IMR-90 (cell line): Measurements from ENCODE around the gene FRMD3. TPM values are rescaled to one million over a fixed set of nuclear protein-coding genes. Genes with fewer than 3 reads are reported as not detected.

Source experiments
- ATAC-seq: fragments of 200-7000 bp; cut with Tn5 transposase; 2 replicates; pipeline ENCODE4 v1.9.1; 2020; ENCODE audit warnings: low read depth, mild to moderate bottlenecking, moderate library complexity
- BruUV-seq: library from RNA; stranded (reverse); fragments of 400-500 nt; replicated peaks from 2 replicates; lab custom pipeline; 2021; lab: Mats Ljungman, UMichigan
- CTCF ChIA-PET: fragments of 300-600 bp; formaldehyde crosslinking; extraction: SDS; loops from one replicate; lab custom pipeline; 2021; ENCODE audit warnings: antibody characterized with exemption; lab: Yijun Ruan, JAX
- POLR2A ChIA-PET: fragments of 300-600 bp; sonication (Branson Sonifier 250); formaldehyde crosslinking; loops from one replicate; lab custom pipeline; 2022; ENCODE audit warnings: antibody characterized with exemption; ENCODE audit not compliant: unreplicated experiment; lab: Charles Lee
- DNase-seq: peaks from one replicate; pipeline ENCODE4 v3.0.0; 2013
- H2AFZ ChIP-seq: replicated peaks from 2 replicates; pipeline ENCODE3; 2013; ENCODE audit warnings: low read length, mild to moderate bottlenecking; ENCODE audit not compliant: poor library complexity
- H2AK5ac ChIP-seq: 2 replicates; pipeline ENCODE4 v1.6.1; 2013; ENCODE audit warnings: low read depth, low read length, inconsistent platforms
- H2AK9ac ChIP-seq: replicated peaks from 2 replicates; pipeline ENCODE3; 2013; ENCODE audit warnings: mild to moderate bottlenecking, low read depth, low read length, moderate library complexity; ENCODE audit not compliant: poor library complexity
- H2BK120ac ChIP-seq: 2 replicates; pipeline ENCODE4 v1.6.1; 2013; ENCODE audit warnings: low read depth, low read length, inconsistent platforms
- H2BK15ac ChIP-seq: 3 replicates; pipeline ENCODE4 v1.6.1; 2013; ENCODE audit warnings: low read depth, low read length, inconsistent platforms
- H2BK20ac ChIP-seq: 2 replicates; pipeline ENCODE4 v1.6.1; 2013; ENCODE audit warnings: low read depth, mild to moderate bottlenecking, inconsistent platforms, low read length, moderate library complexity
- H2BK5ac ChIP-seq: 2 replicates; pipeline ENCODE4 v1.6.1; 2013; ENCODE audit warnings: mild to moderate bottlenecking, low read depth, low read length, inconsistent platforms; ENCODE audit not compliant: poor library complexity, severe bottlenecking
- H3K14ac ChIP-seq: replicated peaks from 2 replicates; pipeline ENCODE4 v1.6.1; 2013; ENCODE audit warnings: low read depth, low read length, inconsistent platforms
- H3K18ac ChIP-seq: 2 replicates; pipeline ENCODE4 v1.6.1; 2013; ENCODE audit warnings: low read depth, low read length, control low read depth
- H3K23ac ChIP-seq: 2 replicates; pipeline ENCODE4 v1.6.1; 2013; ENCODE audit warnings: low read depth, low read length, inconsistent platforms
- H3K27ac ChIP-seq: 2 replicates; pipeline ENCODE4 v1.5.1; 2013; ENCODE audit warnings: mild to moderate bottlenecking, control low read depth, low read length; ENCODE audit not compliant: insufficient read depth
- H3K27me3 ChIP-seq: 2 replicates; pipeline ENCODE4 v1.6.1; 2013; ENCODE audit warnings: low read length; ENCODE audit not compliant: control insufficient read depth, insufficient read depth
- H3K36me3 ChIP-seq: 2 replicates; pipeline ENCODE4 v1.6.1; 2013; ENCODE audit warnings: low read length, mixed read lengths; ENCODE audit not compliant: control insufficient read depth, insufficient read depth
- H3K4ac ChIP-seq: 2 replicates; pipeline ENCODE4 v1.6.1; 2013; ENCODE audit warnings: low read depth, low read length, inconsistent platforms
- H3K4me1 ChIP-seq: 2 replicates; pipeline ENCODE4 v1.6.1; 2013; ENCODE audit warnings: low read length, mixed read lengths; ENCODE audit not compliant: control insufficient read depth, insufficient read depth
- H3K4me2 ChIP-seq: 2 replicates; pipeline ENCODE4 v1.6.1; 2013; ENCODE audit warnings: low read depth, mild to moderate bottlenecking, control low read depth, low read length, moderate library complexity
- H3K4me3 ChIP-seq: 2 replicates; pipeline ENCODE4 v1.5.1; 2013; ENCODE audit warnings: low read depth, mild to moderate bottlenecking, control low read depth, low read length, moderate library complexity; ENCODE audit not compliant: insufficient read depth
- H3K56ac ChIP-seq: 2 replicates; pipeline ENCODE4 v1.6.1; 2013; ENCODE audit warnings: low read length, inconsistent platforms; ENCODE audit not compliant: insufficient read depth; ENCODE audit errors: extremely low read depth
- H3K79me1 ChIP-seq, 2 experiments: 2 replicates each; pipeline ENCODE4 v1.6.1; 2013; ENCODE audit warnings: low read length in 2 of 2, inconsistent platforms in 1 of 2, low read depth in 1 of 2
- H3K9ac ChIP-seq: 2 replicates; pipeline ENCODE4 v1.6.1; 2013; ENCODE audit warnings: low read depth, low read length, control low read depth
- H3K9me1 ChIP-seq: 2 replicates; pipeline ENCODE4 v1.6.1; 2013; ENCODE audit warnings: low read length, inconsistent platforms; ENCODE audit not compliant: insufficient read depth
- H3K9me3 ChIP-seq: 2 replicates; pipeline ENCODE4 v1.6.1; 2013; ENCODE audit warnings: low read length; ENCODE audit not compliant: control insufficient read depth, insufficient read depth
- H4K20me1 ChIP-seq: 2 replicates; pipeline ENCODE4 v1.6.1; 2013; ENCODE audit warnings: low read length, inconsistent platforms; ENCODE audit not compliant: insufficient read depth
- H4K5ac ChIP-seq: 2 replicates; pipeline ENCODE4 v1.6.1; 2013; ENCODE audit warnings: mild to moderate bottlenecking, low read depth, low read length, control low read depth
- H4K8ac ChIP-seq, 2 experiments: 2 replicates each; pipeline ENCODE4 v1.6.1; 2013; ENCODE audit warnings: low read depth in 2 of 2, low read length in 2 of 2, control low read depth in 1 of 2, inconsistent platforms in 1 of 2
- H4K91ac ChIP-seq: 2 replicates; pipeline ENCODE4 v1.6.1; 2013; ENCODE audit warnings: low read depth, low read length, inconsistent platforms; ENCODE audit not compliant: insufficient read depth
- BHLHE40 ChIP-seq: fragments of 150-350 bp; IDR thresholded peaks from 2 replicates; pipeline ENCODE4 v1.6.1; 2016; ENCODE audit warnings: mild to moderate bottlenecking, low read depth, low read length
- CEBPB ChIP-seq: IDR thresholded peaks from 2 replicates; pipeline ENCODE4 v1.6.1; 2012; ENCODE audit warnings: low read depth, low read length, improper control_type of control experiment
- CHD1 ChIP-seq: IDR thresholded peaks from 2 replicates; pipeline ENCODE4 v1.6.1; 2012; ENCODE audit warnings: low read depth, low read length, improper control_type of control experiment
- FOS ChIP-seq: fragments of 150-350 bp; IDR thresholded peaks from 2 replicates; pipeline ENCODE4 v1.6.1; 2016; ENCODE audit warnings: low read depth, low read length
- MAZ ChIP-seq: IDR thresholded peaks from 2 replicates; pipeline ENCODE4 v1.6.1; 2012; ENCODE audit warnings: low read depth, mild to moderate bottlenecking, low read length, improper control_type of control experiment, moderate library complexity, borderline replicate concordance
- MXI1 ChIP-seq: IDR thresholded peaks from 2 replicates; pipeline ENCODE4 v1.6.1; 2012; ENCODE audit warnings: low read depth, mild to moderate bottlenecking, low read length, moderate library complexity, borderline replicate concordance
- NFE2L2 ChIP-seq: fragments of 150-350 bp; IDR thresholded peaks from 2 replicates; pipeline ENCODE4 v1.6.1; 2016; ENCODE audit warnings: low read depth, mild to moderate bottlenecking, low read length
- RAD21 ChIP-seq: IDR thresholded peaks from 2 replicates; pipeline ENCODE4 v1.6.1; 2012; ENCODE audit warnings: low read length, improper control_type of control experiment
- RCOR1 ChIP-seq: IDR thresholded peaks from 2 replicates; pipeline ENCODE4 v1.6.1; 2012; ENCODE audit warnings: mild to moderate bottlenecking, low read length, improper control_type of control experiment; ENCODE audit not compliant: insufficient replicate concordance
- RFX5 ChIP-seq: IDR thresholded peaks from 2 replicates; pipeline ENCODE4 v1.8.0; 2012; ENCODE audit warnings: low read depth, mild to moderate bottlenecking, low read length, moderate library complexity
- SMC3 ChIP-seq: fragments of 150-350 bp; IDR thresholded peaks from 2 replicates; pipeline ENCODE4 v1.6.1; 2016; ENCODE audit warnings: low read depth, mild to moderate bottlenecking, antibody characterized with exemption, low read length, moderate library complexity
- WGBS, 2 experiments: methylation state at CpG; one replicate each; pipeline versions ENCODE4 v1.1.5 to v1.1.7; 2013; ENCODE audit warnings: missing lambda C conversion rate in 2 of 2; ENCODE audit not compliant: insufficient read length in 1 of 2; ENCODE audit errors: extremely low coverage in 2 of 2; 5-methylcytosine and 5-hydroxymethylcytosine counted together
- dilution Hi-C: fragments of 300-500 bp; cut with HindIII; formaldehyde crosslinking; loops from one replicate; pipeline ENCODE4 v1.14.3; 2018; ENCODE audit warnings: low sequenced_read_pairs; ENCODE audit not compliant: unreplicated experiment
- in situ Hi-C: fragments of 300-500 bp; cut with MboI; formaldehyde crosslinking; loops from 3 replicates; pipeline ENCODE4 v1.14.3; 2019; ENCODE audit warnings: low sequenced_read_pairs, inconsistent platforms, mixed read lengths
- intact Hi-C: fragments of 100-400 bp; cut with micrococcal nuclease; formaldehyde crosslinking; loops from 2 replicates; pipeline ENCODE4 v1.10.0; 2022
- polyA plus RNA-seq, 3 experiments: library from polyadenylated mRNA; depleted of rRNA; stranded (reverse); fragments of >200 nt; gene quantifications; 2 replicates each; pipeline ENCODE4 v1.2.3, GENCODE V29; 2012; ENCODE audit warnings: low replicate concordance in 1 of 3
- total RNA-seq: library from RNA; depleted of rRNA; stranded (reverse); fragments of >200 nt; gene quantifications from 2 replicates; pipeline ENCODE4 v1.2.3, GENCODE V29; 2012

FRMD3 gene
- total and polyA plus RNA-seq, 2 of the 4 experiments (the other 2 are of a cell fraction) = 0.02 to 0.18 TPM

DNA sequence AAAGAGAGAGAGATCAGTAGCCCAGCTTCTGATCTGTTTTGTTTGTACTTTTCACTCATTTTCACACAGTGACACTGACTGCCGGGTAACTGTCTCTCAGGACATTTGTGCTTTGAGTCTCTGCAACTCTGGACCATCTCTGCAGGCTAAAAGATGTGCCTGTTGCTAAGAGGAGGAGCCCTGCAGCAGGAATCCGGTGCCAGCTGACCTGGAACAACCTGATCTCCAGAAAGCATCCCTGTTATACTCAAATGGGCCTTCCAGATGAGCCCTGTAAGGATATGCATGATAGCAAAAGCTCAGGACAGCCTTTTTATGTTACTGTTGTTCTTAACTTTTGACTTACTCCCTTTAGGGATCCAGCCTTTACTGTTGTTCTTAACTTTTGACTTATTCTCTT lies 304.6 kb downstream of the FRMD3 start:
- no peak overlapping the region for H2AFZ ChIP-seq
- WGBS, 2 experiments = 40% methylated on average over 1 of the region's 2 CpGs; no CpG with 5 or more reads in 1 of the 2 experiments
- CTCF ChIA-PET = no interaction called here
- no peak overlapping the region for H3K4me3 ChIP-seq
- no peak overlapping the region for H3K27ac ChIP-seq
- H2BK5ac ChIP-seq = no peak overlapping the region
- intact Hi-C loops = no loop called here
- peaks cover 2% of the 10 kb centered on the region; the same call in 1 of the 2 replicates for H3K9me3 ChIP-seq
- no peaks in the 10 kb centered on the region for H3K27me3 ChIP-seq
- TF ChIP-seq NFE2L2 (no peak), FOS (no peak), SMC3 (no peak), RFX5 (no peak), CHD1 (no peak), RCOR1 (no peak), BHLHE40 (no peak), RAD21 (no peak), MXI1 (no peak), MAZ (no peak), CEBPB (no peak)
- H2AK5ac ChIP-seq = no peak overlapping the region
- DNase-seq (no peak), ATAC-seq (no peak)
- BruUV-seq = no TSS peak
- H3K56ac ChIP-seq = no peak overlapping the region
- H3K79me1 ChIP-seq = no peaks in the 10 kb centered on the region
- no peak overlapping the region for H3K9ac ChIP-seq
- no peak overlapping the region for H3K4me2 ChIP-seq
- H3K9me1 ChIP-seq = no peaks in the 10 kb centered on the region
- H4K20me1 ChIP-seq = no peaks in the 10 kb centered on the region
- dilution Hi-C loops = no loop called here
- no peak overlapping the region for H3K14ac ChIP-seq
- H2BK15ac ChIP-seq = no peak overlapping the region
- H2BK120ac ChIP-seq = no peak overlapping the region
- H3K23ac ChIP-seq = no peak overlapping the region
- no peak overlapping the region for H4K5ac ChIP-seq
- H3K36me3 ChIP-seq = no peaks in the 10 kb centered on the region
- no peak overlapping the region for H4K8ac ChIP-seq
- no peak overlapping the region for H4K91ac ChIP-seq
- no peaks in the 10 kb centered on the region for H3K4me1 ChIP-seq
- no peak overlapping the region for H2AK9ac ChIP-seq
- no peak overlapping the region for H2BK20ac ChIP-seq
- H3K18ac ChIP-seq = no peak overlapping the region
- no peak overlapping the region for H3K4ac ChIP-seq
- in situ Hi-C loops = no loop called here
- POLR2A ChIA-PET = no interaction called here
